ENCODE data around the gene SLC29A3. TPM values are rescaled to one million over a fixed set of nuclear protein-coding genes. Genes with fewer than 3 reads are reported as not detected.

Gene SLC29A3
- polyA plus RNA-seq, 1 of the 3 experiments (the other 2 are of a cell fraction): 3.8 TPM

- H3K9me2 ChIP-seq: no peaks in the 10 kb centered on the region
- no peak for TF ChIP-seq YY1 (IDR thresholded peaks at IDR 0.05; ENCODE audit: low read depth)
- no peak for TF ChIP-seq RXRA (IDR thresholded peaks at IDR 0.05; ENCODE audit: borderline replicate concordance, low read depth)
- TF ChIP-seq TAF1 (IDR thresholded peaks at IDR 0.05; ENCODE audit: borderline replicate concordance, low read depth, low read length): no peak
- no peak for TF ChIP-seq MXI1 (IDR thresholded peaks at IDR 0.05; ENCODE audit: low read depth, low read length)
- no peak for TF ChIP-seq TCF12 (IDR thresholded peaks at IDR 0.05)
- no peak for TF ChIP-seq MAX (IDR thresholded peaks at IDR 0.05; ENCODE audit: low read depth)
- TF ChIP-seq ZBTB33 (IDR thresholded peaks at IDR 0.05; ENCODE audit: borderline replicate concordance, low read depth): no peak
- TF ChIP-seq FOXM1 (IDR thresholded peaks at IDR 0.05; ENCODE audit: low read depth): no peak
- TF ChIP-seq USF1 (IDR thresholded peaks at IDR 0.05; ENCODE audit: borderline replicate concordance, low read depth): no peak
- TF ChIP-seq NRF1 (IDR thresholded peaks at IDR 0.05; ENCODE audit: low read depth, low read length): no peak
- TF ChIP-seq CTCF (IDR thresholded peaks at IDR 0.05): no peak
- POLR2A ChIA-PET: no interaction called here
- CTCF ChIA-PET: interaction anchor here (0.7 to 12.3 kb wide), 15 partner anchors 9 to 414 kb away, joined by 3 to 223 read pairs (median 6); partner anchors contain the start of gene SLC29A3
- peaks cover 0 to 9% of the 10 kb centered on the region in 2 experiments; a peak in 1 of 4 replicates for H3K4me1 ChIP-seq (ENCODE audit: control insufficient read depth in 1 of 2, insufficient read depth in 2 of 2, low read depth in 1 of 2, low read length in 1 of 2)
- no peaks in the 10 kb centered on the region for H3K9me3 ChIP-seq
- H3K36me3 ChIP-seq (replicated peaks in 1 of 2; ENCODE audit: control insufficient read depth in 1 of 2, insufficient read depth in 2 of 2, low read length in 1 of 2): no peaks in the 10 kb centered on the region
- H3F3A ChIP-seq (replicated peaks; ENCODE audit: insufficient read depth): no peaks in the 10 kb centered on the region
- no peak overlapping the region for H2AFZ ChIP-seq (ENCODE audit: low read depth)
- WGBS (ENCODE audit: low lambda C conversion rate): 80% methylated on average over 4 of the region's 4 CpGs
- H3K27me3 ChIP-seq (ENCODE audit: insufficient read depth): peaks cover 47% of the 10 kb centered on the region
- no peak overlapping the region for H3K4me3 ChIP-seq (ENCODE audit: low read depth in 2 of 2, low read length in 1 of 2)
- no peaks in the 10 kb centered on the region for H3K79me2 ChIP-seq (ENCODE audit: insufficient read depth)
- no peak overlapping the region for H3K9ac ChIP-seq
- H4K20me1 ChIP-seq (ENCODE audit: insufficient read depth): no peaks in the 10 kb centered on the region
- no peak for DNase-seq
- H3K27ac ChIP-seq (ENCODE audit: low read depth in 2 of 2, low read length in 1 of 2): no peak overlapping the region
- H3K4me2 ChIP-seq: no peak overlapping the region
Observed at GRCh38 chr10:71398976-71399375, 79.9 kb downstream of the SLC29A3 start.

- CTCF ChIA-PET: interaction anchor here (1.1 to 12.3 kb wide), 8 partner anchors 11 to 308 kb away, joined by 3 to 223 read pairs (median 16); partner anchors contain the start of gene SLC29A3
- DNase-seq: no peak
- WGBS (ENCODE audit: low lambda C conversion rate): 51% methylated on average over 3 of the region's 5 CpGs
Observed at GRCh38 chr10:71399946-71400345, 80.9 kb downstream of the SLC29A3 start.

More at GRCh38 chr10:71399946-71400345, 80.9 kb downstream of the SLC29A3 start:
- Histone ChIP-seq H3K4me1 (ENCODE audit: control insufficient read depth in 1 of 2, insufficient read depth in 2 of 2, low read depth in 1 of 2, low read length in 1 of 2) (peaks cover 0 to 9% of the 10 kb centered on the region in 2 experiments; a peak in 1 of 4 replicates), H3K27me3 (ENCODE audit: insufficient read depth) (peaks cover 46% of the 10 kb centered on the region), H3K9ac (no peak overlapping the region), H3K4me2 (no peak overlapping the region), H3K79me2 (ENCODE audit: insufficient read depth) (no peaks in the 10 kb centered on the region), H4K20me1 (ENCODE audit: insufficient read depth) (no peaks in the 10 kb centered on the region), H3K9me3 (no peaks in the 10 kb centered on the region), H3K36me3 (replicated peaks in 1 of 2; ENCODE audit: control insufficient read depth in 1 of 2, insufficient read depth in 2 of 2, low read length in 1 of 2) (no peaks in the 10 kb centered on the region), H3K27ac (ENCODE audit: low read depth in 2 of 2, low read length in 1 of 2) (no peak overlapping the region), H3F3A (replicated peaks; ENCODE audit: insufficient read depth) (no peaks in the 10 kb centered on the region), H3K9me2 (no peaks in the 10 kb centered on the region), H2AFZ (ENCODE audit: low read depth) (no peak overlapping the region), H3K4me3 (ENCODE audit: low read depth in 2 of 2, low read length in 1 of 2) (no peak overlapping the region)
- POLR2A ChIA-PET: no interaction called here
- TF ChIP-seq USF2 (IDR thresholded peaks at IDR 0.05; ENCODE audit: borderline replicate concordance, low read depth, low read length) (no peak), FOSL2 (IDR thresholded peaks at IDR 0.05; ENCODE audit: borderline replicate concordance, low read depth) (no peak), MAX (IDR thresholded peaks at IDR 0.05; ENCODE audit: low read depth) (no peak), RAD21 (IDR thresholded peaks at IDR 0.05; ENCODE audit: low read length) (no peak), ZBTB33 (IDR thresholded peaks at IDR 0.05; ENCODE audit: borderline replicate concordance, low read depth) (no peak), MXI1 (IDR thresholded peaks at IDR 0.05; ENCODE audit: low read depth, low read length) (no peak), NFIC (IDR thresholded peaks at IDR 0.05; ENCODE audit: borderline replicate concordance) (no peak), USF1 (IDR thresholded peaks at IDR 0.05; ENCODE audit: borderline replicate concordance, low read depth) (no peak)

Data from SK-N-SH (cell line).